NCI-H345 (cell line): ENCODE measurements around the gene RIN2.

Source experiments
- DNase-seq: peaks from one replicate; lab custom pipeline; 2025; lab: John Stamatoyannopoulos, UW

RIN2 gene, protein sequence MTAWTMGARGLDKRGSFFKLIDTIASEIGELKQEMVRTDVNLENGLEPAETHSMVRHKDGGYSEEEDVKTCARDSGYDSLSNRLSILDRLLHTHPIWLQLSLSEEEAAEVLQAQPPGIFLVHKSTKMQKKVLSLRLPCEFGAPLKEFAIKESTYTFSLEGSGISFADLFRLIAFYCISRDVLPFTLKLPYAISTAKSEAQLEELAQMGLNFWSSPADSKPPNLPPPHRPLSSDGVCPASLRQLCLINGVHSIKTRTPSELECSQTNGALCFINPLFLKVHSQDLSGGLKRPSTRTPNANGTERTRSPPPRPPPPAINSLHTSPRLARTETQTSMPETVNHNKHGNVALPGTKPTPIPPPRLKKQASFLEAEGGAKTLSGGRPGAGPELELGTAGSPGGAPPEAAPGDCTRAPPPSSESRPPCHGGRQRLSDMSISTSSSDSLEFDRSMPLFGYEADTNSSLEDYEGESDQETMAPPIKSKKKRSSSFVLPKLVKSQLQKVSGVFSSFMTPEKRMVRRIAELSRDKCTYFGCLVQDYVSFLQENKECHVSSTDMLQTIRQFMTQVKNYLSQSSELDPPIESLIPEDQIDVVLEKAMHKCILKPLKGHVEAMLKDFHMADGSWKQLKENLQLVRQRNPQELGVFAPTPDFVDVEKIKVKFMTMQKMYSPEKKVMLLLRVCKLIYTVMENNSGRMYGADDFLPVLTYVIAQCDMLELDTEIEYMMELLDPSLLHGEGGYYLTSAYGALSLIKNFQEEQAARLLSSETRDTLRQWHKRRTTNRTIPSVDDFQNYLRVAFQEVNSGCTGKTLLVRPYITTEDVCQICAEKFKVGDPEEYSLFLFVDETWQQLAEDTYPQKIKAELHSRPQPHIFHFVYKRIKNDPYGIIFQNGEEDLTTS

DNA sequence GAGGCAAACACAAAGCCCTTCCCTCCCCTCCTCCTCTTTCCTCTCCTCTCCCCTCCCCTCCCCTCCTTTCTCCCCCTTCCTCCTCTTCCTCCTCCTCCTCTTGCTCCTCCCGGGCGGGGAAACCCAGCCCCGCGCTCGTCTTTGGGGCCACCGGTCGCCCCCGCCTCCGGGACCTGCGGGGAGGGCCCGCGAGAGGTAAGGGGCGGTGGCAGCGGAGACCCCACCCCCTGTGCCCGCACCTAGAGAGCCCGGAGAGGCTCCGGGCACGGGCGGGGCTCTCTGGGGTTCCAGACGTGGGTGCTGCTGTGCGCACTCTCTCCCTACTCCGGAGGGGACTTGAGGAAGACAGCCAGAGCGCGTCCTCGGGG is at the start of gene RIN2:
RIN2 (plus strand) TSS at position 126 of the 368 bp plus-strand sequence. CDS start 131,344 bp downstream, outside the sequence.
- DNase-seq: peak; percentile 84

DNA sequence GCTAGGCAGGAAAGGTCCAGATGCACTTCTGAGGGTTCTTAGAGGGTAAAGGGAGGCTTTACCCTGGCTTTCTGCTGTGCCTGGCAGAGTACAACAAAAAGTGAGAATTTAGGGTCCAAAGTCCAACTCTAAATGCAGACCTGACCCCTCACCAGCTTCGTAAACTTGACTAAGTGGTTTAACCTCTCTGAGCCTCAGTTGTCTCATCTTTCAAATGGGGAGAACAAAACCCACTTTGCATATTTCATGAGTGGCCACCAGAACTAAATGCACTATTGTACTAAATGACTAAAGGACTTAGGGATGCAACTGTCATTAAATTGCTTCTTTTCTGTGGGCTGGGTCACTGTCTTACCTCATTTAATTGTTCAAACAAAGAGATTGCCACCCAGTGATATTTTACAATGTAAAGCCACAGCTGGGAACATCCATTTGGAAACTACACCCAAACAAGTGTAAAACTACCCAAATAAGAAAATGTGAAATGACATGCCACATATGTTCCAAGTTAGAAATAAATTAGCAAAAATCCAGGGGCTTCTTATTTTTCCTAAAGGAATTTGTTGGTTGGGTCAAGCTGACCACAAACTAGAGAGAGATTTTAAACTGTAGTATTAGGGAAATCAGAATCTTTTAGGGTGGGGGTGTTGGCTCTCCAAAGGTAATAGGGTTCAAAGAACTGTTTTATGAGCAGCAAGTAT is 48.3 kb upstream of the RIN2 start:
- DNase-seq: no peak

GRCh38 chr20:19710336-19711120 is 47.5 kb upstream of the RIN2 start:
- DNase-seq: no peak

- no peak for DNase-seq
Observed at GRCh38 chr20:19711126-19711525, 46.9 kb upstream of the RIN2 start.

DNA sequence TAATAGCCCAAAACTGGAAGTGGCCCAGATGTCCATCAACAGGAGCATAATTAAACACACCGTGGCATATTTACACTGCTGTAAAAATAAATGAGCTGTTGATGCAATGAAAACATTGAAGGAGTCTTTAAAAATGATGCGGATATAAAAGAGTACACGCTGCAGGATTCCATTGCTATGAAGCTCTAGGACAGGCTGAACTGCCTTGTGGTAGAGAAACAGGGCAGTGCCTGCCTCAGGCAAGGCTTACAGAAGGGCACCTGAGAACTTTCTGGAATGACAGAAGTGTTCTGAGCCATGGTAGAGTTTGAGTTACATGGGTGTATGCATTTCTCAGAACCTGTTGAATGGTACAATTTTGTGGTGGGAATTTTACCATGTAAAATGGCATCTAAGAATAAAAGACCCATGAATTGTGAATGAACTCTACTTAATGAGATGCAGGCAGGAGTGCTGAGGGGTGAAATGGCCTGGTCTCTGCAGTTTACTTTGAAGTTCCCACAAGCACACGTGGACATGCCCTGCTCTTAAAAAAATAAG is 45.3 kb upstream of the RIN2 start:
- DNase-seq: no peak

- no peak for DNase-seq
Observed at GRCh38 chr20:19713822-19714578, 44.1 kb upstream of the RIN2 start.

DNA sequence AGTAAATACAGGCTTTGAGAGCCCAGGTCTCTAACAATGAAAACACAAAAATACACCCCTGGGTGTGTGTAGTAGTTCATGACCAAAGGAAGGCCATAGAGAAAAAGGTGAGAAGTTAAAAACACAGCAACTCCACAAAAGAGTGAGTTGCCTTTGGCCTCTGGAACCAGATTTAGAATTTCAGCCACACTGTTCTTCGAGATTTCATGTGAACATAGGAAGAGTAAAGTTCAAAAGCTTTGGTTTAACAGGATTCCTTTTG is 43.5 kb upstream of the RIN2 start:
- DNase-seq: no peak

- no peak for DNase-seq
Observed at GRCh38 chr20:19715986-19716385, 42.1 kb upstream of the RIN2 start.

DNA sequence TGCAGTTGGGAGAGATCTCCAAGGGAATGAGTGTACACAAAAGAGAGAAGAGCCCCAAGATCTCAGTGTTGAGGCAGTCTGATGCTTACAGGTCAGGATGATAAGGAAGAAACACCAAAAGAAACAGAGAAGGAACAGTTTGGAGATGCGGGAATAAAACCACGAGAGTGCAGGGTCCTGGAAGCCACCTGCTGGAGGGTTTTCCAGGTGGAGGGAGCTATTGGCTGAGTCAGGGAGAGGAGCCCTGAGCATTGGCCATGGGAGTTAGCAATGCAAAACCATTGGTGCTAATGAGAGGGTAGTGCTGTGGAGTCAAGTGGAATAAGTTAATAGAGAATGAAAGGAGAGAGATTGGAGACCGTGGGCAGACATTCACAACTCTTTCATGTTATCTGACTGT is 39.2 kb upstream of the RIN2 start:
- DNase-seq: no peak

GRCh38 chr20:19720991-19721390 is 37.1 kb upstream of the RIN2 start:
- no peak for DNase-seq

DNA sequence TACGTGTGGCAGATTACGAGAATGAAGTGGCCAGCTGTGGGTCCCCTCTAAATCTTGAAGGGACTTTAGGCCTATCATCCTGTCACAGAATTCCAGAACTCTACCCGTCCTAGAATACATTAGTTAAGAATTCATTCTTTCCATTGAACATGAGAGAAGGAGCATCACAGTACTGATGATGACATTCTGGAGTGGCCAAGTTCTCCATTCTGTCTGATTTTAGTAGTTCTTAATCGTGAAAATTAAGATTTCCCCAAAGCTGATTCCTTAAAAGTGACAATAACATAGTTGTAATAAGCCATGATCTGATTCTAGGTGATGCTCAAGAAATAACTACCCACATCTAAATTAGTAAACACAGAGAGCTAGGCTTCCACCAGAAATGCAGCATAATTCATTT is 35.0 kb upstream of the RIN2 start:
- no peak for DNase-seq

- DNase-seq: no peak
Observed at GRCh38 chr20:19723813-19724430, 34.1 kb upstream of the RIN2 start.

DNA sequence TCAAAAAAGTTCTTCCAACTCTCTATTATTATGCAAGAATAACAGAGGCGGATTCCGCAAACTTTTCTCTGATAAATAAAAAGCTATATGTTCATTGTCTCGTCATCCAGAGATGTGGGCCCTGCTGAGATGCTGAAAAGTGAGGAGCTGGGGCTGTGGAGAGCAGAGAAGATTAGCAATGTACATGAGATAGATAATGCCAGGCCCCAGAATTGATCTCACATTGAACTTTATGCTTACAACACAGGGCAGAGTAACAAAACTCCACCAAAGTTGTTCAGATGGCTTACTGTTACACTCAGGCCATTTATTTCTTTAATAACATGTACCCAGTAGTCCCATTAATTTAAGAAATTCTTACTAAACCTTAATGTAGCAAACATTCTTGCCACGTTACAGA is 32.7 kb upstream of the RIN2 start:
- no peak for DNase-seq

- no peak for DNase-seq
Observed at GRCh38 chr20:19725814-19726525, 32.1 kb upstream of the RIN2 start.

GRCh38 chr20:19727251-19727847 is 30.7 kb upstream of the RIN2 start:
- no peak for DNase-seq

DNA sequence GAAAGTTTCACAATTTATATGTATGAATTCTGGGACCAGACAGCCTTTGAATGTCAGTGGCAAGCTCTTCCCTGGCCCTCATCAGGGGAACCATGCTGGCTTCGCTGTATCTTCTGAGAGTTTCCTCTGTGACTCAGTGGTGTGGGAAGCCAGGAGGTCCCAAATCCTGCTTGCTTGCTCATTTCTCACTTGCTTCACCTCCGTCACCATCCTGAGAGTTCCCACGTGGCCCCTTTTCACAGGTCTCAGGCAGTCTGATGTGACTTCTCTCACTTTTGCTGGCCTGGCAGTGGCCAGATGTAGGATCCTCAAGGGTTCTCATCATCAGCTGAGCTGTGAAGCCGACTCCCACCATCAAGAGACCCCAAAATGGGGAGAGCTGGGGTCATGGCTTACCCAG is 28.4 kb upstream of the RIN2 start:
- DNase-seq: no peak

DNA sequence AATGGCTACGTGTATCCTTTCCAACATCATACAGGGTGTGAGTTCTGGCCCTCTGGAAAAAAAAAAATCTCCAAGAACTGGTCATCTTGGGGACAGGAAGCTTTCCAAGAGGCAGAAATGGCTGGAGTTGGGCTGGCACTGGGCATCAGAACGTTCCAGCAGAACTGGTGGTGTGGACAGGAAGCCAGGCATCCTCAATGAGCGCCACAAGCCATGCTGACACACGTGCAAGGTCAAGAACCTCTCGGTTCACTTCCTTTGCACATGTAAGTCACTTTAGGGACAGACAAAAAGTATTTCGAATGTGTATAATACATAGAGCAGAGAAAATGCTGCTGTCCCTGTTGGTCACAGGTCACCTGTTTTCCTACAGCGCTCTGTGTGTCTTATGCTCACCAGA is 27.4 kb upstream of the RIN2 start:
- no peak for DNase-seq

DNA sequence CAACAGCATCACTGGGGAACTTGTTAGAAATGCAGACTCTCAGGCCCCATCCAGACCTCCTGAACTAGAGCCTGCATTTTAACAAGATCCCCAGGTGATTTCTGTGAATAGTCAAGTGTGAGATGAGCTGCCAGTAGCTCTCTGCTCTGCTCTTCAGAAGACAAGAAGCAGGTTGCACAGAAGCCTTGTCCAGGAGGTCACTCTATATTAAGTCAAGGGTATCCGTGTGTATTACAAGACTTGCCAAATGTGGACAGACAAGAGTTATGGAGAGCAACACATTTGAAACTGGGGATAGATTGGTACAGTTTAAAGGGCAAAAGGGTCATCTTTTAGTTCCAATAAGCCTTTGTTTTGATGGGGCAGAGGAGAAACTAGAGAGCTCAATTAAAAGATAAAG is 23.2 kb upstream of the RIN2 start:
- DNase-seq: no peak

GRCh38 chr20:19735446-19735845 is 22.6 kb upstream of the RIN2 start:
- no peak for DNase-seq

DNA sequence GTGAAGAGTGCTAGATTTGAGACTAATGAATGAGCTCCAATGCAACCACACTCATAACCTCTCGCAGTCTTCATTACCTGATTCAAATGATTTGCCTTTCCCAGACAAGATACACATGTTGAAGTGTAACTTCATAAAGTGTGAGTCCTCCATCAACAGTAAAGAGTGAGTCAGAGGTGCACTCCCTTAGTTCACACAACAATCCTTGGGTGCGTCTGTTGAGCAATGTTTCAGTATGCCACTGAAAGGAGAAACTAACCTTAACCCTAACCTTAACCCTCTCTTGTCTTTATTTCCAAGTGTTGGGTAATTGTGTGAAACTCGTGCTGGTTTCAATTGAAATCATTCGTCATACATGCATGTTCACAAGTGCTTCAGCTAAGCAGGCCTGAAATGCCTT is 21.0 kb upstream of the RIN2 start:
- no peak for DNase-seq
